Suppressor macrophage (primary cell): ENCODE data around the gene VSIG2.

ENCODE experiments used
- DNase-seq, 4 experiments: peaks; one replicate each; pipeline ENCODE4 v3.0.0-alpha.2; 2020 to 2022

The VSIG2 gene

GRCh38 chr11:124763156-124763947 is 11.3 kb upstream of the VSIG2 start:
- DNase-seq: peak; percentile 57 to 81 (median 72)

- peak in 1 of 4 experiments; percentile 34 for DNase-seq
Observed at GRCh38 chr11:124762624-124763155, 10.6 kb upstream of the VSIG2 start.

DNA sequence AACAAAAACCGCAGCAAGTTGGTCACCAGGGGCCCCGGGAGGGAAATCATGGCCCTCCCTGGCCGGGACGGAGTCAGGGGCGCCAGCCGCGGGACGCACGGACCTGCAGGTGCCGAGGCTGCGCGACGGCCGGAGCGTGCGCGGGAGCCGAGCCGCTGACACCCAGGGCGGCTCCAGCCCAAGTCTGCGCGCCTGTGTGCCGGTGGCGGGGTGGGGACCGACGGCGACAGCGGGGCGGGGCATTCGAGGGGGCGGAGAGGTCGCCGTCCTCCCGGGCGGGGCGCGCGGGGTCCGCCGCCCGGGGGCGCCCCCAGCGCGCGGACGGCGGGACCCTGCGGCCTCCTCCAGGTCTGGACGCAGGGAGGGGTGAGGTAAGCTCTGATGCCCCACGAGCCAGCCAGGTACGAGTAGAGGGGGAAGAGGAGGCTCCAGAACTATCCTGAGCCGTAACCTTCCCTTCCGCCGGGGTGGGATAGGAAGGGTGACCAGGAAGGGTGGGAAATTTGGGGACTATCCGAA is 10.1 kb upstream of the VSIG2 start, which contains the start of gene ESAM:
TSS of gene ESAM (minus strand) at position 186 of the 519 bp plus-strand sequence. CDS start at position 50, 136 bp downstream.
- peak in 3 of 4 experiments; percentile 20 to 60 (median 46) for DNase-seq

DNA sequence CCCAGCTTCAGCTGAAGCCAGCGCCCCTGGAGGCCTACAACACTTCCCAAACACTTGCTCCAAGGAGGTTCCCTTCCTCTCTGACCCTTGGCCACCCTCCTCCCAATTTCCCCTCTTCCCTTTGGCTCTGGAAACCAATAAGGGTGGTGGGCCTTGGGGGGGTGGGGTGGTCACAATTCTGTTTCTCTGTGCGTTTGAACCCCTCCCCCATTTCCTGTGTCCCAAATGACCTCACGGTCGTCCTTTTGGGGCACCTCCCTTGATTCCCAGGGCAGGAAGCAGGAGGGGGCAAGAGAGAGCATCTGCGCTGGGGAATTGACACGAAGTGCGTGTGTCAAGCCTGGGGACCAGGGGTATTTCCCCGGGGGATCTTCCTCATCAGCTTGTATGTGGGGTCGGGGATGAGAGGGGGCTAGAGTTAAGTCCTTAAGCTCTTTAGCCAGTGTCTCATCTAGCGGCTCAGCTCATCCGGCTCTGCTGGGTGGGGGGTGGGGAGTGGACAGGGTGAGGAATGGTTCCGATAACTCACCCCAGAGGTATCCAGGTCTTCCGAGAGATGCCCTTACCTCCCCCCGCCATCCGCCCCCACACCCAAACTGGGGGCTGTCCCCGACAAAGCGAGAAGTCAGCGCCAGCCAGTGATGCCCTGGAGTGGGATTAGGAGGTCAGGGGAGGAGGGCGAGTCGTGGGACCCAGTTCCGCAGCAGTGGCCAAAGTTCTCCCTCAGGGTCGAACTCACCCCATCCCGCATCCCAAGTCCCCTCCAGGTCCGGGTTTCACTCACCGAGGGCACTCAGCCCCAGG is 9.4 kb upstream of the VSIG2 start:
- no peak for DNase-seq

GRCh38 chr11:124760806-124761205 is 8.8 kb upstream of the VSIG2 start:
- DNase-seq: no peak

DNA sequence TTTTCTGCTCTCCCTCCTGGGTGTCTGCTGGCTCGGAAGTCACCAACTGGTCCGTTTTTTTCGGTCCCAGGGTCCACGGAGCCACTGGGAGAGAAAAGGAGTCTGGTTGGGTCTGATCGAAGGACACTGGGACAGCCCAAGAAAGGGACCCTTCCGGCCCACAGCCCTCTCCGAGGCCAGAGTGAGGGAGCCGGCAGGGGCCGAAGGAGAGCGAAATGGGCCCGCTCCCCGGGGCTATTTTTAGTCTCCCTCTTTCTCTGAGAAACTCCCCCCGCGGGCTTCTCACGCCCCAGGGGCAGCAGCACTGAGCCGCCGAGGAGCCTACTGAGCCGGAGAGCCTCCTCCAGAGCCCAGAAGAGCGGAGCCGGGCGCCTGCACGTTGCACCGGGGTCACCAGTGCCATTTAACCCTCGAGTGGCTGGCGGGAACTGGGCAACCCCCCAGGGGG is 8.2 kb upstream of the VSIG2 start:
- DNase-seq: no peak

DNA sequence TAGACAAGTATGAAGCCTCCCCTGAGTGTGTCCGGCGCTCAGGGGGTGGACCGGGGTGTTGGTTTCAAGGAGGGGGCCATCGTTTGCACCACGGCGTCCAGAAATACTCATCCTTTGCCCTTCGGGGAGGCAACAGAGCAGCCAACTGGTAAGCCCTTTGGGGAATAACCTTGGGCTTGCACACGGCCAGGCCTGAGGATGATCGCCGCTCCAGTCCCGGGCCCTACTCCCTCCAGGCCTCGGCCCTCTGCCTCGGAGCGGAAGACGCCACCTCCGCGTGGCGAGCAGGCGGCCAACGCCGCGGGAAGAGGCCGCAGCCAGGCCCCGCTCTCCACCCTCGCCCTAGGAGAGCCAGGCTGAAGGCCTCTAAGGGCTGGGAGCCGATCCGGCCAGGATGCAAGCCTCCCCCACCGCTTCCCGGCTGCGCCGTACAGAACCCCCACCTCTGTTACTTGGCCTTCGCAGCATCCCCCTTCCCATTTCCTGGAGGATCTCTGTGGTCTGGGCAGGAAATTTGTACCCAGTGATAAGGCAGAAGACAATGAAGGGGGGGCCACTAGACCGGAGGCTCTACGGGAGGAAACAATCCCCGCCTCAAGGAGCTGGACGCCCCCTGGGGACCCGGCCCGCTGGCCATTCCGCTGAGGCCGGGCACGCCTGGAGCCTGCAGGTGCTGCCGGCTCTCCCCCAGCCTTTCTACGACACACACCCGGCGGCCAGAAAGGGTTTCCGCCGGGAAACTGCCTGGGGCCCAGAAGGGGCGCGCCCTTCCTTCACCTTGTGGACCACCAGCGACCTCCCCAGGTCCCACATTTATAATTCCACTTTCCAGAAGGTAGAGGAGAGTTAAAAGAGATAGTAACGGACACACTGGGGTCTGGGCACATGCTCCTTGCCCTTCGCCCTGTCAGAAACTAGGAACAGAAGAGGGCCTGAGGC is 7.5 kb upstream of the VSIG2 start:
- DNase-seq: no peak

DNA sequence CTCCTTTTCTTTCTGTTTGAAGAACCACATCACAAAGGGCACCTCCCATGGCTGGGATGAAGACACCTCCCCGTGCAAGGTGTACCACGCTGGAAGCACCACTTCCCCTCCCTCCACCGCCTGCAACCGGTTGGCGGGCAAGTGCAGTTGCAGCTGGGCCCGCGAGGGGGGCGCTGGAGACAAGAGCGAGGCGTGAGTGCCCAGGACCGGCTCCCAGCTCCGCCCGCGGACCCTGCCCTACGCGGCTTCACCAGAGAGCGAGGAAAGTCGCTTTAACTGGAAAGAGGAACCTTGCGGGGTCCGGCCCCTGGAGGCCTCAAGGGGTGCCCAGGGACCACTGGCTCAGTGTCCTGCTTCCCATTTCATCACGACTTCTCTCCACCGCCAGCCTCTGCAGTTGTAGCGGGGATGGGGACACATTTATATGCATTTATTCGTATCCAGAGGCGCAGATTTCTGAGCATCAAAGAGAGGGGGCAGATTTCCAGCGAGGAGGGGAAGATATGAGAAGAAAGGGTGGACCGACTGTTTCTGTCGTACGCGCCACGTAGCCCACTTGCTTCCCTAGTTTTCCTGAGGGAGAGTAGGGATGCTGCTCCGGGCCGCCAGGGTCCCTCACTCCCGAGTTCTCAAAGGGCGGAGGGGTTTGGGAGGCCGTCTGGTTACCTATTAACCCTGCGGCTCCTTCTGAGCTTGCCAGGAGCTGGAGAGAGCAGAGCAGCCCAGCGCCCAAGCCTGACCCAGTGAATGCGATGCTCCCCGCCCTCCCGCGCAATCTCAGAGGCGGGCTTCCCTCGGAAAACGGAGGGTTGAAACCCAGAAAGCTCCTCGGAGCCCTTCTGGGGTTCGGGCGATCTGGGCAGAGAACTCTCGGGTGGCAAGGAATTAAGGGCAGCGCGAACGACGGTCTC is 6.6 kb upstream of the VSIG2 start:
- peak; percentile 84 to 91 (median 88) for DNase-seq

- no peak for DNase-seq
Observed at GRCh38 chr11:124757320-124757719, 5.3 kb upstream of the VSIG2 start.

DNA sequence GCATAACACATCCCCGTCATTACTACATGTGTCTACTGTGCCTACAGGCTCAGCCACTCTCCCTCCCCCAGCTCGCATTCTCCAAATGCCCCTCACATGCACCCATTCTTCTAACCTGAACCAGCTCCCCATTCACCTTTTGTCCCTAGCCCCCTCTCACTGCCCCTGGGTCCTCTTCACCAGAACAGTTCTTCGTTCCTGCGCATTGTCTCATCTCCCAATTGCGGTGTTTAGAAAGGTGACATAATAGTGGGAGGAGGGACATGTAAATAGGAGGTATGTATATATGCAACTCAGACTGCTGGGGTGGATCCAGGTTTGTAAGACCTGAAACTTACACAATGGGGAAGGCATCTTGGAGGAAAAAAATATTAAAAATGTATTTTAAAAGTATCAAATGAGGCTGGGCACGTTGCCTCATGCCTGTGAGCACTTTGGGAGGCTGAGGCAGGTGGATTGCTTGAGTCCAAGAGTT is 4.7 kb upstream of the VSIG2 start:
- no peak for DNase-seq

DNA sequence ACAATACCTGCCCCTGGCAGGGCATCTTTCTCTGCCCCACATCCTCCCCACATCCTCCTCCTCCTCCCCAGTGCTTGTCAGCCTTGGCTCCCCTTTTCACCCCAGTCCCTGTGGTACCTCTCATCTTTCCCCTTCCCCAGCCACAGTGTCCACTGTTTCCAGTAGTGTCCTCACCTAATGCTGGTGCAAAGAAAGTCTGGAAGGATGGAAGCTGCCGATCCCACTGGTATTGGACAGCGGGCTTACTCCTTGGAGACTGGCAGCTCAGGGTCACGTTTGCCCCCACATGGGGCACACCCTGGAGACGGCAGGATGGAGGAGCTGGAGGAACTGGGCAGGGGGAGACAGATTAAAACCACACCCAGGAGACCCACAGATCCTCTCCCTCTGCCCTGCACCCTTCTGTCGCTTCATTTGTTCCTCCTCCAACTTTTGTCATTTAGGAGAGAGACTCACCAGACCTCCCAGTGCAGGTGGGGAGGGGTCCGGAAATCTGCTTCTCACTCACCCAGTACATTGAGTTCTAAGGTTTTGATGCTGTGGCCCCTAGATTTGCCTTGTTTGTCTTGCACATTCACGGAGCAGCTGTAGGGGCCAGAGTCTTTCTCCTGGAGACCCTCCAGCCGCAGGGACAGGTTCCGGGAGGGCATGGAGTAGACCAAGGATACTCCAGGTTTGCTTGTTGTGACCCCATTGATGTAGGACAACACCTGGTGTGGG is 4.1 kb upstream of the VSIG2 start:
- DNase-seq: no peak

- DNase-seq: no peak
Observed at GRCh38 chr11:124754710-124755109, 2.7 kb upstream of the VSIG2 start.

- no peak for DNase-seq
Observed at GRCh38 chr11:124754309-124754708, 2.3 kb upstream of the VSIG2 start.

- DNase-seq: no peak
Observed at GRCh38 chr11:124753624-124754023, 1.6 kb upstream of the VSIG2 start.

DNA sequence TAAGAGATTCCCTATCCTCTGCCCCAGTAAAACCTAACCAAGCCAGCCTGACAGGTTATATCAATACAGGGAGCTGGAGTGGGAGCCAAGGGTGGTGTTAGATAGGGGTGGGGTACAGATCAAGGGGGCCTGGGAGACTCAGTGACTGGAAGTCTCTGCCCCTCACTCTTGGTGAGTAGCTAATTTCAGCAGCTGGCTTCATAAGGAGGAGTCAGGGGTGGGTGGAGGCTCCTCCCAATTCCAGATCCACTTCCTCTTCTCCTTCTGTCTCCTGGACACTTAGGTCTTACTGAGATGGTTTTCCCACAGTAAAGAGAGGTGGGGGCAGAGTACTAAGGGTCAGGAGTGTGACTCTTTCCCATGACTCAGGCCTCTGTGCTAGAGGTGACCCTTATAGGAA is 1.1 kb upstream of the VSIG2 start:
- DNase-seq: peak; percentile 60 to 76 (median 74)

GRCh38 chr11:124752471-124753102 is 532 bp upstream of the VSIG2 start:
- peak in 3 of 4 experiments; percentile 56 to 65 (median 57) for DNase-seq

GRCh38 chr11:124751391-124751740 is 689 bp downstream of the VSIG2 start:
- DNase-seq: no peak

GRCh38 chr11:124749912-124750311 is 2.1 kb downstream of the VSIG2 start:
- DNase-seq: peak in 1 of 4 experiments; percentile 37
